Lower leg skin (tissue), 4 donors: ENCODE results near the gene PLEKHG3. TPM values are rescaled to one million over a fixed set of nuclear protein-coding genes. Genes with fewer than 3 reads are reported as not detected.

Source experiments
- DNase-seq, 2 donors: peaks; one replicate each; pipeline ENCODE4 v3.0.0-alpha.2; 2019; ENCODE audit warnings: low spot score in 2 of 2
- H3K4me3 ChIP-seq: fragments of 200-600 bp; sonication (generic); 2 replicates; pipeline ENCODE4 v1.5.1; 2017; ENCODE audit warnings: mild to moderate bottlenecking, low read depth; ENCODE audit not compliant: poor library complexity, severe bottlenecking
- POLR2A ChIP-seq, 2 donors: fragments of 450-650 bp; IDR thresholded peaks; one replicate each; pipeline ENCODE4 v1.6.1; 2016 to 2017; ENCODE audit warnings: antibody characterized with exemption in 2 of 2, mild to moderate bottlenecking in 1 of 2, moderate library complexity in 1 of 2
- WGBS, 2 donors: methylation state at CpG; one replicate each; pipeline ENCODE4 v1.1.5; 2018; 5-methylcytosine and 5-hydroxymethylcytosine counted together
- intact Hi-C: fragments of 100-400 bp; cut with DNase I; formaldehyde crosslinking; loops from one replicate; pipeline ENCODE4 v1.15.0; 2023; ENCODE audit warnings: low total_unique reads
- microRNA-seq, 2 donors: library from miRNA; unstranded; fragments of <30 nt; microRNA quantifications; one replicate each; pipeline ENCODE4, GENCODE V29; 2016; ENCODE audit warnings: borderline replicate concordance in 2 of 2, borderline number of aligned reads in 1 of 2
- total RNA-seq, 4 donors: library from RNA; depleted of rRNA; stranded (reverse); fragments of >200 nt; gene quantifications; one replicate each; pipeline ENCODE4 v1.1.0, GENCODE V29; 2016
- TF ChIP-seq, protein P1 (sequence below), 3 donors: fragments of 450-650 bp; IDR thresholded peaks; one replicate each; pipeline ENCODE4 v1.5.1; 2016; ENCODE audit warnings: antibody characterized with exemption in 3 of 3, mild to moderate bottlenecking in 3 of 3, moderate library complexity in 2 of 3

PLEKHG3 gene
- total RNA-seq, 4 donors from 2014 or later: 92.9 to 178 (median 125) TPM

- no peak for DNase-seq
- intact Hi-C loops: no loop called here
- WGBS, 2 donors: 92 to 95% methylated on average over 16 of the region's 16 CpGs
- H3K4me3 ChIP-seq: no peak overlapping the region
- TF ChIP-seq POLR2A (IDR thresholded peaks at IDR 0.05): no peak
- TF ChIP-seq, protein P1, sequence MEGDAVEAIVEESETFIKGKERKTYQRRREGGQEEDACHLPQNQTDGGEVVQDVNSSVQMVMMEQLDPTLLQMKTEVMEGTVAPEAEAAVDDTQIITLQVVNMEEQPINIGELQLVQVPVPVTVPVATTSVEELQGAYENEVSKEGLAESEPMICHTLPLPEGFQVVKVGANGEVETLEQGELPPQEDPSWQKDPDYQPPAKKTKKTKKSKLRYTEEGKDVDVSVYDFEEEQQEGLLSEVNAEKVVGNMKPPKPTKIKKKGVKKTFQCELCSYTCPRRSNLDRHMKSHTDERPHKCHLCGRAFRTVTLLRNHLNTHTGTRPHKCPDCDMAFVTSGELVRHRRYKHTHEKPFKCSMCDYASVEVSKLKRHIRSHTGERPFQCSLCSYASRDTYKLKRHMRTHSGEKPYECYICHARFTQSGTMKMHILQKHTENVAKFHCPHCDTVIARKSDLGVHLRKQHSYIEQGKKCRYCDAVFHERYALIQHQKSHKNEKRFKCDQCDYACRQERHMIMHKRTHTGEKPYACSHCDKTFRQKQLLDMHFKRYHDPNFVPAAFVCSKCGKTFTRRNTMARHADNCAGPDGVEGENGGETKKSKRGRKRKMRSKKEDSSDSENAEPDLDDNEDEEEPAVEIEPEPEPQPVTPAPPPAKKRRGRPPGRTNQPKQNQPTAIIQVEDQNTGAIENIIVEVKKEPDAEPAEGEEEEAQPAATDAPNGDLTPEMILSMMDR (IDR thresholded peaks at IDR 0.05): no peak
Measured at GRCh38 chr14:64795211-64795610, 91.0 kb downstream of the PLEKHG3 start.

- WGBS, 2 donors: 81 to 98% methylated on average over 3 of the region's 3 CpGs
- DNase-seq: no peak
- no peak overlapping the region for H3K4me3 ChIP-seq
- intact Hi-C loops: no loop called here
- no peak for TF ChIP-seq POLR2A (IDR thresholded peaks at IDR 0.05)
- TF ChIP-seq, protein P1 (IDR thresholded peaks at IDR 0.05): no peak
Measured at GRCh38 chr14:64795921-64796320, 91.7 kb downstream of the PLEKHG3 start.

DNA sequence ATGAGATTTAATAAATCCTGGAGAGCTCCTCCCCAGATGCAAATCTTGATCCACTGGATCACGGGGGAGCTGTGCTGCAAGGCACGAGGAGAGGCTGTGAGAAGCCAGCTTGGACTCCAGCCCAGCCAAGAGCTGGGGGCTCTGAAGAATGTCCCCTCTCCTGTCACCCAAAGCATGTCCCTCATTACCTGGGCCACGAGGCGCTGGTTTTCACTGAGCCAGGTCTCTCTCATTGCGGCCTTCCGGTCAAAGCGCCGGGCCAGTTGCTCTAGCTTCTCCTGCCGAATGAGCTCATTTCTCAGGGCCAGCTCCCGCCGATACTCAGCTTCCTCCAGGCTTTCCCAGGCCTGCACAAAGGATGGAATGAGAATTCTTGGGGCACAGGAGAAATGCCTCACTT lies 92.1 kb downstream of the PLEKHG3 start:
- 91 to 95% methylated on average over 11 of the region's 11 CpGs for WGBS, 2 donors
- no peak for DNase-seq
- H3K4me3 ChIP-seq: no peak overlapping the region
- intact Hi-C loops: no loop called here
- TF ChIP-seq, protein P1 (IDR thresholded peaks at IDR 0.05): no peak
- no peak for TF ChIP-seq POLR2A (IDR thresholded peaks at IDR 0.05)

DNA sequence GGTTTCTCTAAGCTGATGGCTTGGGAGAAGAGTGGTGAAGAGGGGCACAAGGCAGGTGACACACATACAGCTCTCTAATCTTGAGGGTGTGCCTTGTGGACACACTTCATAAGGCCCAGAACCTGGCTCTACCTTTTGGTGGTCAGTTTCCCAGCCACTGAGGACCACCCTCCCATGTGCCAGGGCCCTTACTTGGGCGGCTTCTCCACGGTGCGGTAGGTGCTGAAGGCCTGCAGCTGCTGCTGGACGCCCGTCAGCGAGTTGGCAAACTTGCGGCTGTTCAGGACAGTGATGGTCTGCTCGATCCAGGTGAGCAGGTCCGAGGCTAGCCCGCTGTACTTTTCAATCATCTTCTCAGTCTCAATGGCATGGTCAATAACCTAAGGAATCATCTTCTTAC lies 95.3 kb downstream of the PLEKHG3 start:
- TF ChIP-seq, protein P1 (IDR thresholded peaks at IDR 0.05): no peak
- TF ChIP-seq POLR2A (IDR thresholded peaks at IDR 0.05): no peak
- intact Hi-C loops: no loop called here
- 94 to 96% methylated on average over 8 to 10 of the region's 10 CpGs for whole genome bisulfite sequencing, 2 donors
- no peak for DNase-seq
- H3K4me3 ChIP-seq: no peak overlapping the region

Small RNA genes lying within 50 kb of the gene (microRNA-seq; reads per million reads assigned to microRNA genes)
- gene MIR7855: 0 reads per million in 2 donors

Other genes with a start within 250 kb of the PLEKHG3 start
- under 1 TPM in 3 of 4 donors, not detected in 1; 0.17 to 0.29 (median 0.21) TPM for gene AKAP5, start 238.9 kb upstream of the PLEKHG3 start, total RNA-seq
- 10 to 100 TPM in 2 of 4 donors, 1 to 10 TPM in 2; 7.8 to 15.1 (median 9.1) TPM for gene ZBTB25, start 200.6 kb upstream of the PLEKHG3 start, total RNA-seq
- gene ZBTB1, start 199.7 kb upstream of the PLEKHG3 start, total RNA-seq: 10 to 100 TPM; 35.2 to 50.4 (median 39.4) TPM
- gene HSPA2, start 163.7 kb upstream of the PLEKHG3 start, total RNA-seq: 100 to 1,000 TPM; 103 to 165 (median 138) TPM
- gene PPP1R36, start 154.5 kb upstream of the PLEKHG3 start, total RNA-seq: 1 to 10 TPM in 2 of 4 donors, under 1 TPM in 2; 0.84 to 2.0 (median 1.3) TPM
- 1 to 10 TPM in 2 of 4 donors, under 1 TPM in 2; 0.34 to 1.3 (median 0.92) TPM for gene SPTB, start 175.5 kb downstream of the PLEKHG3 start, total RNA-seq
- 10 to 100 TPM; 52.4 to 79.2 (median 63.8) TPM for gene CHURC1, start 210.0 kb downstream of the PLEKHG3 start, total RNA-seq
- 10 to 100 TPM in 3 of 4 donors, 1 to 10 TPM in 1; 1.9 to 37.6 (median 21.0) TPM for gene GPX2, start 238.3 kb downstream of the PLEKHG3 start, total RNA-seq